GM21528 (cell line): ENCODE measurements around the gene RAB40C.

Source experiments
- ATAC-seq: cut with Tn5 transposase; IDR thresholded peaks from one replicate; pipeline ENCODE4 v1.9.1; 2021; ENCODE audit warnings: mild to moderate bottlenecking, moderate library complexity; ENCODE audit not compliant: unreplicated experiment, low FRiP score

The RAB40C gene

DNA sequence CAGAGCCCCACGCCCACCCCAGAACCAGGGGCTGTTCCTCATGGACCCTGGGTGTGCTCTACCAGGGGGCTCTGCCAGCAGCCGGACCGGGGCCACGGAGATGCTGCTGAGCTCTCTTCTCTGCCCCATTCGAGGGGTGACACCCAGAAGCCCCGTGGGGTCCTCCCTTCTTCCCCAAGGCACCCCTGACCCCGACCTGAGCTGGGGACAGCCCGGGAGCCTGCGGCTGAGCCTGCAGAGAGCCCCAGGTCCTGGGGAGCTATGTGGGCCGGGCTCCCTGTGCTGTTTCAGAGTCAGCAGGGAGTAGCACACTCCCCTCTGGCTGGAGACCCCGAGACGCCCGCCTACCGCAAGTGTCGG is 30.9 kb upstream of the RAB40C start:
- ATAC-seq = no peak

DNA sequence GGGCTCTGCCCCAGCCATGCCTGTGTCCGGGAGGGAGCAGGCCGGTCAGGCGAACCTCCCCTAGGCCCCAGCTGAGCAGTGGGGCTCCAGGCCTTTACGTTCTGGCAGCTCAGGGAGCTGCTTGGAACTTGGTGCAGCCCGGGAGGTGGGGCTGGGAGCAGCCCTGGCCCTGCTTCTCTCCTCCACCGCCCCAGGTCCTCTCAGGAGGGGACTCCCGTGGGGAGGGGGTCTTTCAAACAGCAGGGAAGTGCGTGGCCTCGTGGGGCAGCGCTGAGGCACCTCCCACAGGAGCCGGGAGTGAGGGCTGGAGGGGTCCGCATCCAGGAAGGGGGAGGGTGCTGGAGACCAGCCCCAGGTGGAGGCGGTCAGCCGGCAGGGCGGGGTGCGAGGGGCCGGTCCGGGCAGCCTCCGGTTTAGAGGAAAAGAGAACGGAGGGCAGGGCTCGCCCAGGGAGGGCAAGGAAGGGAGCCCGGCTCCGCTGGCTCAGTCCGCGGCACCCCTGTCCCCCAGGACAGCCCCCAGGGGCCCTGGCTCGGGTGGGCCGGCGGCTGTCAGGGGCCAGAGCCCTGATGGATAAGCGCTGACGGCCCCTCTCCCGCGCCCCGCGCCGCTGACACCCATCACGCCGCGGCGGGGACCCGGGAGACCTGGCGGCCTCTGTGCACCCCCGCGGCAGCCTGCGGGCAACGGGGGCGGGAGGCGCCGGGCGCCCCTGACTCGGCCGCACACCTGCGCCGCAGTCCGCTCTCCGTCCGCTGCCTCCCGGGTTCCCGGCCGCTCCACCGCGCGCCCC is 30.3 kb upstream of the RAB40C start:
- ATAC-seq = no peak

DNA sequence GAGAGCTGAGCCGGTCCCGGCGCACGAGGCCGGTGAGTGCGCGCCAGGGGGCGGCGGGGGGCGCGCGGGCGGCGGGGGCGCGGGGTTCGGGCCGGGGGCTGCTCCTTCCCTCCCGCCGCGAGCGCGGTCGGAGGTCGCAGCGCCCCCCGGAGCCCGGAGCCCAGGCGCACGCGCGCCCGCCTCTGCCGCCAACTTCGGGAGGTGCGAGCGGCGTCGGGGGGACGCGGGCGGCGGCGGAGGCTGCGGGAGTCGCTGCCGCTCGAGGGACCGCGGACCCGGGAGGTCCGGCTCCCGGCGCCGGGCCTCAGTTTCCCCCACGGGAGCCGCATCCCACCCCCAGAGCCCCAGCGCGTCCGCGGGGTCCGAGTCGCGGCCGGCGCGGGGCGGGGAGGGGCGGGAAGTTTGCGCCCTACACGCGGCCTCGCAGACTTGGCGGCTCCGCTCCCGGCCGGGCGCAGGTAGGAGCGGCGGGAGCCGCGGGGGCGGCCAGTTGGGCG is 29.6 kb upstream of the RAB40C start, which contains the start of gene PRR35:
PRR35 (plus strand) TSS at position 191 of the 497 bp plus-strand sequence. CDS start 2,901 bp downstream, outside the sequence.
- no peak for ATAC-seq

DNA sequence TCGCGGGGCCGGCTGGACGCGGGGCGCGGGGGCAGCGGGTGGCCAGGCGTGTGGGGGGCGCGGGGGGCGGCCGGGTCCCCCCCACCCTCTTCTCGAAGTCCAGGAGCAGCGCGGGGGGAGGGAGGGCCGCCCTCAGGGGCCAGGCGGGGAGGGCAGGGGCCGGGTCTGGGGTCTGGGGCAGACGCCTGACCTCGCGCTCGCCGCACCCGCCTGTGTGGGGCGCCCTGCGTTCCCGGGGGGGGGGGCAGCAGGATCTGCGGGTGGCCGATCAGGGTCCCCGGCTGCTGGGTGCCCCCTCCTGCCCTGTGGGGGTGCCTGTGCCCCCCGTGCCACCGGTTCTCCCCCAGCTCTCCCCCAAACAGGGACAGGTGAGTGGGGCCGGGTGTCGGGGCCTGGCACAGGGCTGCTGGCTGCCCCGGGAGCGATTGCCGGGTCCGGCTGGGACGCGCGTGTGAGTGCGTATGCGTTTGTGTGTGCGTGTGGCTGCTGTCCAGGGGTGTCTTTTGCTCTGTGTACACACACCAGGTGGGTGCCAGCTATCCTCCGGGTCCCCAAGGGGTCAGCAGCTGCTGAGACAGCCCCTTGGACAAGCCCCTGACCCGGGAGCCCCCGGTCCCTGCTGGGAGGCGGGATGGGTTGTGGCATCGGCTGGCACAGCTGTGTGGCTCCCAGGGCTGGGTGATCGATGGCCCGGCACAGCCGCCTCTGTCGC is 29.0 kb upstream of the RAB40C start:
- no peak for ATAC-seq

DNA sequence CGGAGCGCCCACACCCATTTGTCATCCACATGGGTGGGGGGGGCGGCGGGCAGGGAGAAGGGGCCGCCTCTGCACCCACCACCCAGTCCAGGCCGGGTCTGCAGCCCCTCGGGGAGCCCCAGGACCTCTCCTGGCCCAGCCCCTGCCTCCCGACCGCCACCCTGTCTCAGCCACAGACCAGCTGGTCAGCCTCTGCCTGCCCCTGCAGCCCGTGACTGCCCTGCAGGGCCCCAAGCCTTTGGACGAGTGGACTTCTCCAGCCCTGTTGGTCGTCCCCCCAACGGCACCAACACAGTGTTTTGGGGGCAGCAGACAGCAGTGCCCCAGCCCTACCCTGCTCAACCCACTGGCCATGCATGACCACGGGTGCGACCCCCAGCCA is 28.5 kb upstream of the RAB40C start:
- ATAC-seq = no peak

DNA sequence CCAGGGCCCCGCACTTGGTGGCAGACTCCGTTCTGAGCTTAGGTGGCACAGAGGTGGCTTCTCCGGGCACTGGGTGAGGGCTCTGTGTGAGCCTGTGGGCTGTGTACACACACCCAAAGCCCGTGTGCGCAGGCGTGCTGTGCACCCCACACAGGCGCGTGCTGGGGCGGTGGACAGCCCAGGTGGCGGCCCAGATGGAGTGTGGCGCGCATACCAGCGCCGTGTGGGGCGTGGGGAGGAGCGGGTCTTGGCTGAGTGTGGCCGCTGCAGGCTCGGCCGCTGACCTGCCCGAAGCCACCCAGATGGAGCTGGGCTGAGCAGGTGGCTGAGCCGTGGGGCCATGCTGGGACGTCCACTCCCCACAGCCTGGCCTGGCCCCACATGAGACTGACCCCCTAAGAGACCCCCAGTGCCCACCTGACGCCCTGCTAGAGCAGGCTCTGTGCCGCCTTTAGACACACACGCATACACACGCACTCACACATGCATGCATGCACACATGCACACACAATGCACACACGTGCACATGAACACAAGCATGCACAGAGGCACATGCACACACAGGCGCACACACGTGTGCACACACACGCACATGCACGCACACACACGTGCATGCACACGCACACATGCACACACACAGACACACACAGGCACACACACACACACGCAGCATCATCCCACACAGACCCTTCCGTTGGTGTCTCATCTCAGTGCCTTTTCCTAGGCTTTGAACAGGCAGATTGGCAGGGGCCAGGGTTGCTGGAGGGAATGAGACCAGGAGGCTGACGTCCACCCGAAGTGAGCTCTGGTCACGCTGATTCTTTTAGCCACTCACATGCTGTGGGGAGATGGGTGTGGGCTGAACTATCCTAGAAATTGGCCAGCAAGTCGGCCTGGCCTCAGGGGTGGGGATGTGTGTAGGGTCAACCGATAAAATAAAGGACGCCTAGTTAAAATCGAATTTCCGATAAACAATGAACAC is 27.6 kb upstream of the RAB40C start:
- ATAC-seq = no peak

DNA sequence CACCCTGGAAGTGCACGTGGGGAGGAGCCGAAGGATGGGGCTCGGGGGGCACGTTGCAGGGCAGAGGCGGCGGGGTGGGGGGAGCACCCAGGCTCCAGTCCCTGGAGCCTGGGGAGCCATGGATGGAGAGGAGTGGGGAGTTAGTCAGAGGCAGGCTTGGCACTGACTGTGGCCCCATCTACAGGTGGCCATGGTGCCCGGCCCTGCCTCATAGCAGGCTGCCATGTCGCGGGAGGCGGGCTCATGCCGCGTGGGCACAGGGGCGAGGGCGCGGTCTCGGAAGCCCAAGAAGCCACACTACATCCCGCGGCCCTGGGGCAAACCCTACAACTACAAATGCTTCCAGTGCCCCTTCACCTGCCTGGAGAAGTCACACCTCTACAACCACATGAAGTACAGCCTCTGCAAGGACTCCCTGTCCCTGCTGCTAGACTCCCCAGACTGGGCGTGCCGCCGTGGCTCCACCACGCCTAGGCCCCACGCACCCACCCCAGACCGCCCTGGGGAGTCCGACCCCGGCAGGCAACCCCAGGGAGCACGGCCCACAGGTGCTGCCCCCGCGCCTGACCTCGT is 26.7 kb upstream of the RAB40C start:
- ATAC-seq = no peak

DNA sequence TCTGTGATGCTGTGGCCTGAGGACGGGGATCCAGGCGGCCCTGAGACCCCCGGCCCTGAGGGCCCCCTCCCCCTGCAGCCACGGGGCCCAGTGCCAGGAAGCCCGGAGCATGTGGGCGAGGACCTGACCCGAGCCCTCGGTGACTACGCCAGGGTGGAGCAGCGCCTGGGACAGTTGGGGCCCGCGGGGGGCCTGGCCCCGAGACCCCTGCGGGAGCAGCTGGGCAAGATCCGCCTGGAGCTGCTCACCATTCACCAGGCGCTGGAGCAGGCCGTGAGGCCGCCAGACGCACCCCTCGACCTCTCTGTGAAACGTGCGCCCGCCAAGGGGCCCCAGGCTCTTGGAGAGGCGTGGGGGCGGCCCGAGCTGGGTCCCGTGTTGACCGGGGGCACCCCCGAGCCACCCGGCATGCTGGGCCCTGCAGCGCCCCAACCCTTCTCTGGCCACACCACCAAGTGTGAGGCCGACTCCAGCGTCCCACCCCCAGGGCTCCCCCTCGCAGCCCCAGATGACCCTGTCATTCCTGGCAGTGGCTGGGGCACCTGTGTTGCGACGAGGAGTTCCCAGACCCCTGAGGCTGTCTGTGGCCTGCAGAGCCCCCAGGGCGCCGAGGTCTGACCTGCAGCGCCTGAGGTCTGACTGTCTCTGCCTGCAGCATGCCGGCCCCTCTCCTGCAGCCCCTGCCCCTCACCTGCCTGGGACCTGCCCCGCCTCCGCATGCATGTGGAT is 25.0 kb upstream of the RAB40C start:
- ATAC-seq = no peak

DNA sequence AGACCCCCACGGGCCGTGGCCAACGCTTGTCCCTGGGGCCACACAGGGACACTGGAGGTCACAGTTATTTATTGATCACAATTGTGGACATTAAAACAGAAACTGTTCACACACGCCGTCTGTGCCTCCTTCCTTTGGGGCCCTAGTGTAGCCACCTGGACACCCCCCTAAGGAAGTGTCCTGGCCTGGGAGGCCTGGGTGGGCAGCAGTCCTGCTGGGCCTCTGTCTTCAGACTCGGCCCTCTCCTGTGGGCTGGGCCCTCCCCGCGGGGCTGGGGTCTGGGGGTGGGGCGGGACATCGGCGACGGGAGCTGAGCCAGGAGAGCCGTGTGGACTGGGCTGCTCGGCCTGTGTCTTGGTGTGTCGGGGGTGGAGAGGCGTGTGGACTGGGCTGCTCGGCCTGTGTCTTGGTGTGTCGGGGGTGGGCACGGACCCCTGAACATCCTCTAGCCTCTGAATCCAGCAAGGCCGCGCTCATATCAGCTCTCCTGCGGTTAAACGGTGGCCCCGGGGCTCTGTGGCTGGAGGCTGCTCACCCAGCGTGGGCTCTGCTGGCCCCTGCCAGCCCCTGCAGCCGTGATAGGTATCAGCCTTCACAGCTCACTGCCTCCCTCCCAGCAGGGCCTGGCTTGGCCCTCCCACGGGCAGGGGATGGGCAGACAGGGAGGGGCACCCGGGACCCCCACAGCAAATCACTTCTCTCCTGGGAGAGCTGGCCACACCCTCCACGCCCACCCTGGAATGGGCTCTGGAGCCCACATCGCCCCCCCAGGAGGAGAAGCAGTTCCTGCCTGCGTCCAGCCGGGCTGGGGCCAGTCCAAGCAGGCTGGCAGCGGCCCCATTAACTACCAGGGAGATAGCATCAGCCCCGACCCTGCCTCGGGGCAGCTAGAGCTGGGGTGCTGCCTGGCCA is 24.2 kb upstream of the RAB40C start:
- ATAC-seq = no peak

DNA sequence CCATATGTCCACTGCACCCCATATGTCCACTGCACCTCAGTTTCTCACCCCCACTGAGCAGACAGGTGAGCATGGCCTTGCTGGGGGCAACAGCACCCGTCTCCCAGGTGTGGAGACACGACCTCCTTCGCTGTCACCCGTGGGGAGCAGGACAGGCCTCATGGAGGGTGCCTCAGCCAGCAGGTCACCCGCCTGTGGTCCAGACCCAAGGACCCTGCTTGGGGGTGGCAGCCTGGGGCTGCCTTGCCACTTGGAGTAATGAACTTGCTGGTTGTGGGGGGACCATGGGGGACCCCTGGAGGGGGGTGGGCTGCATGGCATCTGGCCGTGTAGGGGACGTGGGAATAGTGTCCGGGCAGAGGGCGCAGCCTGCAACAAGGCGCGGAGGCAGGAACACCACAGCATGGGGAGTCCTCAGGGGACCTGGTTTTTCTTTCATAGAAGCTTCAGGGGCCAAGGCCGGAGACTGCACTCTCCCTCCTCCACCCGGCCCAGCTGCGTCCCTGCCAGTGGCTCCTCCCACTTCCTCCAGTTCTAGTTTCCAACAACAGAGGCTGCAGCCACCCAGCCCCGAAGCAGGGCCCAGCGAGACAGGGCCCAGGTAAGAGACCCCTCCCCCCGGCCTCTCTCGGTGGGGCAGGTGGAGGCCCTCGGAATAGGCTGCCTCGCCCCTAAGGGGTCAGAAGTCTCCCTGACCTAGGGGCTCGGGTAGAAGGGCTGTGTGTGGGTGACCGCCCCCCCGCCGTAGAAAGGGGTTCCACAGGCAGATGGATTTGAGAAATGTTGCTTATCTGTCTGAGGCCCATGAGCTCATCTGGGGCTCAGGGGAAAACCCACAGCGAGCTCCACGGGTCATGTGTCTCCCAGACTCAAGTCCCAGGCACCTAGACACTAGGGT is 23.1 kb upstream of the RAB40C start, which contains the start of gene NHLRC4:
NHLRC4 (plus strand) TSS at position 531 of the 898 bp plus-strand sequence. CDS start 1,043 bp downstream, outside the sequence.
- ATAC-seq = no peak

DNA sequence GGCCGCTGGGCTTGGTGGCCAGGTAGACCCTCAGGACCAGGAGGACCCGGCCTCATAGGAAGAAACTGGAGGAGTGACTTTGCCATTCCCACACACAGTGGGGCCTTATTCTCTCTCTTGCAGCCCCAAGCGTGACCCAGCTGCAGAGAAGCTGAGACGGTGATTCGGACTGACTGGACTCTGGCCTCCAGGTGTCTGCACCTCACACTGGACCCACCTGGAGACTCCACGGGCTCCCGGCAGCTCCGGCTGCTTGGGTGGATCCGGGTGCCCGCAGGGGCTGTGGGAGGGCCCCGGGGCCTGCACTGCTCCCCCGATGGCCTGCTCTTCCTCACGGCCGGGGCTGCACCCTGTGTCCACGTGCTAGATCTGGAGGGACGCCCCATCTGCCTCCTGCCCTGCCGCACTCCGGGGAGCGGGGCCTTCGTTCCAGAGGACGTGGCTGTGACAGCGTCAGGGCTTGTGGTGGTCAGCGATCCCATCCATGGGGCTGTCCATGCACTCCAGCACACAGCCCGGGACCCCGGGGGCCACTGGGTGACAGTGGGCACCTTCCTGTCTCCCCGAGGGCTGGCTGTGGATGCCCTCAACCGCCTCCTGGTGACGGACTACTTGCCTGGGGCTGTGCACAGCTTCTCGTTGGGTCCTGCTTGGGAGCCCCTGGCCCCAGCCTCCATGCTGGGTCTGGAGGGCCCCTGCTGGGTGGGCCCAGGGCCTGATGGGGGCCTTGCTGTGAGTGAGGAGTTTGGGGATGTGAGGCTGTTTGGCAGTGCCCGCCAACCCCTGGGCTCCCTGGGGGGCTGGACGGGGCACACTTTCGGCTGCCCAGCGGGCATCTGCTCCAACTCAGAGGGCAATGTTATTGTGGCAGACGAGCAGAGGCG is 22.3 kb upstream of the RAB40C start:
- no peak for ATAC-seq

DNA sequence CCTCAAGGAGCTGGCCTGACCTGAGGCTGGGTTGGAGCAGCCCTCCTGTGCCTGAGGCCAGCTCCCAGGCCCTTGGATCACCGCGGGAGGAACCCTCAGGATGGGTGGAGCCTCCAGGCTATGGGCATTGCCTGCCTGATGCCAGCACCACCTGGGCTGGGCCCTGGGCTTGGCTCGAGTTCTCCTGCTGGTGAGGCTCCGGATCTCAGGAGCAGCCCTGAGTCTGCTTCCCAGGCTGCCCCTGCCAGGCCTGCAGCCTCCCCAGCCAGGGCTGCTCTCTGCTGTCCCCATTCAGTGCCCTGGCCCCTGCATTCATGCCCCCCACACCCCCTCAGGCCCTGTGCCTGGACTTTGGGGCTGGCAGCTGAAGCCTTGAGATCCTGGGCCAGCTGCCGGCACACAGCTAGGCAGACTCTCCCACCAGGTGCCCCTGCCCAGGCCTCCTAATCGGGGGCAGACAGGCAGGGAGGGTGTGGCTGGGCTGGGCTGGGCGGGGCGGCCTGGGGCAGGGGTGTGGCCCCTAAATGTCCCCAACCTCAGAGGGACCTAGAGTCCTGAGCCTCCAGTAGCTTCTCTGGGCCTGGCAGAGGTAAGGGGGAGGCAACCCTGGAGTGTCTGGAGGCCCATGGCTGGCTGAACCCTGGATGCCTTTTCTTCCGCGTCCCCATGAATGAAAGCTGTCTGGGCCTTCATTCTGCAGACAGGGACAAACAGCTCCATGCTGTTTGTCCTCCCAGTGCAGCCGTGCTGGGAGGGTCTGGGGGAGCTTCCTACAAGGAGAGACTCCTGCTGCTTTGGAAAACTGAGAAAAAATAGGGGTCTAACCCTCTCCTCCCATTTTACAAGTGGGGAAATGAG is 21.2 kb upstream of the RAB40C start:
- no peak for ATAC-seq

DNA sequence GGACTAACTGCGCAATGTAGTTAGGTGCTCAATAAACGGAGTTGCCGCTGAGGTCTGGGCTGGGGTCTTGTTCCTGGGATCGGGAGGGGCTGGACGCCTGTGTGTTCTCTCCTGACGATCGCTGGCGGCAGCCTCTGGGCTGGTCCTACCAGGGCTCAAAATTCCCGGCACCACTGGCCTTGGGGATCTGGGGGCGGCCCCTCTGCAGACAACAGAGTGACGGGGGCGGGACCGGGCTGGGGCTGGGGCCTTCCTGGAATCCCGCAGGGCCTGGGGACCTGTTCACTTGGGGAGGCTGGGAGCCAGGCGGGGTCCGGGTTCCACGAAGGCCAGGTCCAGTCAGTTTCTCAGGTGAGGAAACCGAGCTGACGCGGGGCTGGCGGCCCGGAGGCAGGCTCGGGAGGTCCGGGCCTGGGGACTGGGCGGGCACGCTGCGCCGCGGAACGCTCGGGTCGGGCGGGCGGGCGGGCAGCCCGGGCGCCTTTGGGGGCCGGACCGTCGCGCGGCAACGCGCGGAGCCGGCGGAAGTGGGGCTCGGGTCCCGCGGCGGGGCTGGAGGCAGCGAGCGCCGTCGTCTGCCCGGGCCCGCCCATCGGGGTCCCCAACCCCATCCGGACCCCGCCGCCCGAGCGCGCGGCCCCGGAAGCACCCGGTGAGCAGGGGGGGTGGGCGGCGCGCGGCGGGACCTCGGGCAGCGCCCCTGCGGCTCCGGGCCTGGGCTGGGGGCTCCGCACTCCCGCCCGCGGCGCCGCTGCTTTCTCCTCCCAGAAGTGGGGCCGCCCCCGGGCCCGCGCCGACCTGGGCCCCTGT is 20.2 kb upstream of the RAB40C start, which contains the start of gene PIGQ:
PIGQ (plus strand) TSS at position 524 of the 810 bp plus-strand sequence. CDS start 4,107 bp downstream, outside the sequence.
- peak; percentile 47 for ATAC-seq

DNA sequence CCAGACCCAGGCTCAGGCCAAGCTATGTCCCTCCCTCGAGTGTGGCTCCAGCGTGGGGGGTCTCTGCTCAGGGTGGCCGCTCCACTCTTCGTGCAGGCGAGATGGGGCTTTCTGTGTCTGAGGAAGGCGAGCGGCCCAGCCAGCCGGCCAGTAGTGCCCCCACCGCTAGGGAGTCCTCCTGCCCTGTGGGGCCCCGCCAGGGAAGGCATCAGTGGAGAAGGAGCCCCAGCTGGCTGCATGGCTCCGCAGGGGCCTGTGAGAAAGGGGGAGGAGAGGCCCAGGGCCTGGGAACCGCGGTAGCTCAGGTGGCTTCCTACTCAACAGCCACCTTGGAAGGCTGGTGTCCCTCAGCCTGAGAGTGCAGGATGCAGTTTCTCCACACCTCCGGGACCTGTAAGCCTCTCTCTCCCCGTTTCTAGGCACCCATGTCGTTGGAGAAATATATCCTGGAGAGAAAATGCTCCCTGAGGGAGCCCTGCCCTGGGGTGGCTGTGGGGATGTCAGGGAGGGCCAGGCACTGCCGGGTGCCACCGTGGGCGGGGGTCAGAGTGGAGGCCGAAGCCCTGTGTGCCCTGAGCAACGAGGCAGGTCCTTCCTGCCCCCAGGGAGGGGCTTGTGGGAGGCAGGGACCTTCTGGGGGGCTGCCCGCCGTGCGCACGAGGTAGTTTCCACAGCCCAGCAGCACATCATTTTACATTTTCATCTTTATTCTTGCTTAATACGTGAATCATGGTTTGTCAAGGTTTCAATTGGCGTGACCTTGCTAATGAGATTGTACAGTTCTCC is 16.8 kb upstream of the RAB40C start:
- ATAC-seq = no peak
